Sigmoid colon (tissue), 7 donors: Measurements from ENCODE around the gene ADAMTS3. TPM values are rescaled to one million over a fixed set of nuclear protein-coding genes. Genes with fewer than 3 reads are reported as not detected.

Source experiments
- DNase-seq: peaks from one replicate; pipeline ENCODE4 v3.0.0-alpha.2; 2019
- H3K27ac ChIP-seq, 4 donors: fragments of 200-600 bp; sonication (generic); one replicate each; pipeline ENCODE4 v1.5.1; 2016 to 2019; ENCODE audit warnings: mild to moderate bottlenecking in 1 of 4
- H3K27me3 ChIP-seq, 3 donors: fragments of 200-600 bp; sonication (generic); one replicate each; pipeline ENCODE4 v1.5.1; 2019; ENCODE audit warnings: mild to moderate bottlenecking in 1 of 3
- H3K36me3 ChIP-seq, 4 donors: fragments of 200-600 bp; sonication (generic); one replicate each; pipeline ENCODE4 v1.5.1; 2016 to 2019
- H3K4me1 ChIP-seq, 4 donors: fragments of 200-600 bp; sonication (generic); one replicate each; pipeline ENCODE4 v1.5.1; 2017 to 2019
- H3K4me3 ChIP-seq, 4 donors: fragments of 200-600 bp; sonication (generic); one replicate each; pipeline ENCODE4 v1.5.1; 2017 to 2019; ENCODE audit warnings: mild to moderate bottlenecking in 2 of 4, moderate library complexity in 1 of 4
- H3K9me3 ChIP-seq, 4 donors: fragments of 200-600 bp in 3 of 4; sonication (generic) in 3 of 4; one replicate each; pipeline versions ENCODE4 v1.5.1 to v1.6.1; 2013 to 2019
- EP300 ChIP-seq, 4 donors: sonication (generic); formaldehyde crosslinking; IDR thresholded peaks; one replicate each; pipeline ENCODE4 v1.6.1; 2017; ENCODE audit warnings: antibody characterized with exemption in 4 of 4
- POLR2A ChIP-seq, 2 donors: fragments of 450-650 bp; IDR thresholded peaks; one replicate each; pipeline ENCODE4 v1.6.1; 2016; ENCODE audit warnings: antibody characterized with exemption in 2 of 2, mild to moderate bottlenecking in 2 of 2, moderate library complexity in 2 of 2
- POLR2AphosphoS5 ChIP-seq, 4 donors: sonication (generic); formaldehyde crosslinking; IDR thresholded peaks; one replicate each; pipeline ENCODE4 v1.6.1; 2017; ENCODE audit warnings: antibody characterized with exemption in 4 of 4
- WGBS, 2 donors: extraction: QIAGEN DNeasy Blood & Tissue Kit; methylation state at CpG; one replicate each; pipeline ENCODE4 v1.1.7; 2013; 5-methylcytosine and 5-hydroxymethylcytosine counted together
- intact Hi-C: fragments of 100-400 bp; cut with DNase I; formaldehyde crosslinking; loops from one replicate; pipeline ENCODE4 v1.15.1; 2023
- polyA plus RNA-seq, 3 donors: library from polyadenylated mRNA; stranded (reverse); fragments of 200-250 nt; gene quantifications; one replicate each; pipeline ENCODE4 v1.2.3, GENCODE V29; 2013
- total RNA-seq, 4 donors: library from RNA; depleted of rRNA; stranded (reverse); fragments of >200 nt; gene quantifications; one replicate each; pipeline ENCODE4 v1.1.0, GENCODE V29; 2016
- TF ChIP-seq, protein P1 (sequence below), 4 experiments: fragments of 450-650 bp in 3 of 4; fragments of 200-600 bp in 1 of 4; IDR thresholded peaks; one replicate each; pipeline ENCODE4 v1.5.1; 2016 to 2019; ENCODE audit warnings: antibody characterized with exemption in 4 of 4, mild to moderate bottlenecking in 3 of 4, moderate library complexity in 2 of 4
- donor health status: healthy with polysubstance abuse.
- donor health status: Bipolar disorder and iron deficiency.
- donor health status: healthy.

The ADAMTS3 gene
- total and polyA plus RNA-seq, 7 donors: 0.17 to 1.9 (median 1.1) TPM; not detected in 2

DNA sequence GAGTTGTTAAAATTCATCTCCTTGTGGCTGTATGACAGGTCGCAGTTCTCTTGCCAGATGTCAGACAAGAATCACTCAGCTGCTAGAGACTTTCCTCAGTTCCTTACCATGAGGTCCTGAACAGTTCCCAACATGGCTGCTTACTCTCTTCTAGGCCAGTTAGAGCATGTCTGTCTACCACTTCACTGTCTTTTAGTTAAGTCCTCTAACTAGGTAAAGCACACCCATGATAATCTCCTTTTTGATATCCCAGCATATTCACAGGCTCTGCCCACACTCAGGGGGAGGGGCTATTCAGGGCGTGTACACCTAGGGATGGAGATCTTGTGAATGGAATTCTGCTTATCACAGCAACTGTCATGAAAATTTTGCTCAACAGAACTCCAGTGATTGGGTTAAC is 190.1 kb downstream of the ADAMTS3 start:
- Histone ChIP-seq H3K27ac (no peak overlapping the region), H3K9me3 (no peaks in the 10 kb centered on the region), H3K4me1 (peaks cover 0 to 17% (median 14%) of the 10 kb centered on the region in 4 donors), H3K36me3 (no peaks in the 10 kb centered on the region), H3K4me3 (no peak overlapping the region), H3K27me3 (no peaks in the 10 kb centered on the region)
- TF ChIP-seq EP300 (IDR thresholded peaks at IDR 0.05): no peak
- TF ChIP-seq, protein P1, sequence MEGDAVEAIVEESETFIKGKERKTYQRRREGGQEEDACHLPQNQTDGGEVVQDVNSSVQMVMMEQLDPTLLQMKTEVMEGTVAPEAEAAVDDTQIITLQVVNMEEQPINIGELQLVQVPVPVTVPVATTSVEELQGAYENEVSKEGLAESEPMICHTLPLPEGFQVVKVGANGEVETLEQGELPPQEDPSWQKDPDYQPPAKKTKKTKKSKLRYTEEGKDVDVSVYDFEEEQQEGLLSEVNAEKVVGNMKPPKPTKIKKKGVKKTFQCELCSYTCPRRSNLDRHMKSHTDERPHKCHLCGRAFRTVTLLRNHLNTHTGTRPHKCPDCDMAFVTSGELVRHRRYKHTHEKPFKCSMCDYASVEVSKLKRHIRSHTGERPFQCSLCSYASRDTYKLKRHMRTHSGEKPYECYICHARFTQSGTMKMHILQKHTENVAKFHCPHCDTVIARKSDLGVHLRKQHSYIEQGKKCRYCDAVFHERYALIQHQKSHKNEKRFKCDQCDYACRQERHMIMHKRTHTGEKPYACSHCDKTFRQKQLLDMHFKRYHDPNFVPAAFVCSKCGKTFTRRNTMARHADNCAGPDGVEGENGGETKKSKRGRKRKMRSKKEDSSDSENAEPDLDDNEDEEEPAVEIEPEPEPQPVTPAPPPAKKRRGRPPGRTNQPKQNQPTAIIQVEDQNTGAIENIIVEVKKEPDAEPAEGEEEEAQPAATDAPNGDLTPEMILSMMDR (IDR thresholded peaks at IDR 0.05): no peak
- no peak for TF ChIP-seq POLR2A (IDR thresholded peaks at IDR 0.05)
- no peak for TF ChIP-seq POLR2AphosphoS5 (IDR thresholded peaks at IDR 0.05)
- intact Hi-C loops: no loop called here
- WGBS, 2 donors: 74 to 83% methylated on average over 2 of the region's 2 CpGs
- DNase-seq: no peak

DNA sequence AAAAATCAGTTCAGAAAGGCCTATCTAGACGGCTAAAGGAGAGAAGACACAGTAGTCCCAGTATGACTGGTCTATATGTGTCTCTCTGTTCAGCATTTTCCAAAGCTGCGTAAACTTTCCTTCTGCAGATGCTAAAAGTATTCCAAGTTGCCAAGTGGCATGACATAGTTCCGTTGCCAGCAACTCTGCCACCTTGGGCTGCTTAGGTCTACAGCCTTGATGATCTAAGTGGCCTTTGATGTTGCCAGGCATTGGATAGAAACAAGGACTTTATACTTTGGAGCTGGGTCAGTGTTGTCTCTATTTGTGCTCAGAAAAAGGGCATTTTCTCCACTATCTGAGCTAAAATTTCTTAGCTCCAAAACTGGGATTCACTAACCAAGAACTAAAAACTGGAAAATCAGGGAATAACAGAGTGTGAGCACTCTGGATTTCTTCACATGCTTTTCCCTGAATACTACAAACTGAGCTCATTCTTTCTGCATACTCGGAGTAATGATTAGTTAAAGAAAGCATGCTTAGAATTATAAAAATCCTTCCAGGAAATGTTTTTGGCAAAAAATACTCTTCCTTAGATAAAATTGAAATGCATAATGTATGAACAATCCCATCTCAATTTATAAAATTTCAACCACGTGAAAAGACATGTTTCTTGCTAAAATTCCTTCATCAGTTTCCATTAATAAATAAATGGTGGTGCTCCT is 191.4 kb downstream of the ADAMTS3 start:
- no peaks in the 10 kb centered on the region for H3K36me3 ChIP-seq
- H3K4me3 ChIP-seq: no peak overlapping the region
- H3K27ac ChIP-seq: peak overlapping the region in 1 of 4 donors; percentile 40
- WGBS, 2 donors: 79 to 83% methylated on average over 5 of the region's 5 CpGs
- H3K4me1 ChIP-seq: peaks cover 0 to 17% (median 14%) of the 10 kb centered on the region in 4 donors
- DNase-seq: no peak
- TF ChIP-seq EP300 (IDR thresholded peaks at IDR 0.05) (no peak), POLR2AphosphoS5 (IDR thresholded peaks at IDR 0.05) (no peak), POLR2A (IDR thresholded peaks at IDR 0.05) (no peak)
- TF ChIP-seq, protein P1 (IDR thresholded peaks at IDR 0.05): no peak
- intact Hi-C loops: no loop called here
- no peaks in the 10 kb centered on the region for H3K27me3 ChIP-seq
- no peaks in the 10 kb centered on the region for H3K9me3 ChIP-seq

DNA sequence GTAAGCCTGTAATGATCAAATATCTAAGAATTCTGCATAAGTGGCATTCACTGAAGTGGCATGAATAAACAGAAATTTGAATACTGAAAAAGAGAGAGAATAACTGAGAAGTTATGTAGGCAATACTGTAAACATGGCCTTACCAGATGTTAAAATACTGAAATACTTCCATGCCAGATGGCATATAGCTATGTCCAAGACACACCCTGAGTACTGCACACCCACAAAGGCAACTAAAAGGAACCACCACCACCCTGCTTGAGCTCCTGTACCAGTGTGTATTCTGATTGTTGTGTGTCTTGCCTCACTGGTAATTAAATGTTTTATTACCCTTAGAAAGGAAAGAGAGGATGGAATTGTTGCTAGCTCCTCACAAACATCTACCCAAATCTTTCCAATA is 192.1 kb downstream of the ADAMTS3 start:
- TF ChIP-seq, protein P1 (IDR thresholded peaks at IDR 0.05): no peak
- TF ChIP-seq POLR2AphosphoS5 (IDR thresholded peaks at IDR 0.05) (no peak), POLR2A (IDR thresholded peaks at IDR 0.05) (no peak), EP300 (IDR thresholded peaks at IDR 0.05) (no peak)
- H3K9me3 ChIP-seq: no peaks in the 10 kb centered on the region
- H3K27ac ChIP-seq: no peak overlapping the region
- intact Hi-C loops: no loop called here
- peaks cover 0 to 17% (median 14%) of the 10 kb centered on the region in 4 donors for H3K4me1 ChIP-seq
- no peaks in the 10 kb centered on the region for H3K27me3 ChIP-seq
- H3K4me3 ChIP-seq: no peak overlapping the region
- no peak for DNase-seq
- no peaks in the 10 kb centered on the region for H3K36me3 ChIP-seq

DNA sequence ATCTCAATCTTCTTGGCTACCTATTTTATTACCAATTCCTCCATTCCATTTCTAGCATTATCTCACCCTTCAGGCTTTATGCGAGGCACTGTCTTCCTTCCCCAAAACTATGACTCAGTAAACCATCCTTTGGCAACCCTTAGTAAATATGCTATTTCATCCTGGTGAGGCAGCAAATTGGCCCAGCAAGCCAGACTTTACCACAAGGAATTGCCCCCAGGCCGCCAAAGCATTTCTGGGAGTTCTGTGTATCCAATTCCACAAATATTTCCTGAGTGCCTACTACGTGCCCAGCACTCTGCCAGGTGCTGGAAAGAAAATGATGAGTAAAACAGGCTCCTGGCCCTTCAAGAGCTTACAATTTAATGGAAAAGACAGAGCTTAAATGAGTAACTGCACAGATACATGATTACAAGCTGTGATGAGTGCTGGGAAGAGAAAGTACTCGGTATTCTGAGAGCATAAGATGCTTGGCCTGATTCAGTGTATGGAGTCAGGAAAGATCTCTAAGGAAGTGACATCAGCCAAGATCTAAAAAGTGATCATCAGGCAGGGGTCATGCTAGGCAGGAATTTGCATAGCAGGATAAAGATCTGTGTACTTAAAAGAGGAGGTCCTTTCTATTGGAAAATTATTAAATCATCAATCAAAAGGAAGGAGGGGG is 193.8 kb downstream of the ADAMTS3 start:
- Histone ChIP-seq H3K9me3 (no peaks in the 10 kb centered on the region), H3K27ac (peak overlapping the region in 3 of 4 donors; percentile 48 to 66 (median 56)), H3K27me3 (no peaks in the 10 kb centered on the region), H3K4me3 (no peak overlapping the region), H3K4me1 (peaks cover 0 to 17% (median 14%) of the 10 kb centered on the region in 4 donors), H3K36me3 (no peaks in the 10 kb centered on the region)
- WGBS, 2 donors: 68 to 81% methylated on average over 4 of the region's 4 CpGs
- intact Hi-C loops: no loop called here
- no peak for DNase-seq
- TF ChIP-seq, protein P1 (IDR thresholded peaks at IDR 0.05): no peak
- TF ChIP-seq POLR2AphosphoS5 (IDR thresholded peaks at IDR 0.05) (no peak), EP300 (IDR thresholded peaks at IDR 0.05) (no peak), POLR2A (IDR thresholded peaks at IDR 0.05) (no peak)
